Anterior cingulate cortex (tissue), 58 donors: ENCODE measurements around the gene C15orf39.
"Not testable (repeated sequence)": the region's sequence is repeated elsewhere in the genome, so short reads cannot be mapped to it uniquely, and the experiment has no call there.

Experiments
- DNase-seq, 58 donors: peaks; one replicate each; lab custom pipeline; 2025; lab: John Stamatoyannopoulos, UW

Gene C15orf39

DNA sequence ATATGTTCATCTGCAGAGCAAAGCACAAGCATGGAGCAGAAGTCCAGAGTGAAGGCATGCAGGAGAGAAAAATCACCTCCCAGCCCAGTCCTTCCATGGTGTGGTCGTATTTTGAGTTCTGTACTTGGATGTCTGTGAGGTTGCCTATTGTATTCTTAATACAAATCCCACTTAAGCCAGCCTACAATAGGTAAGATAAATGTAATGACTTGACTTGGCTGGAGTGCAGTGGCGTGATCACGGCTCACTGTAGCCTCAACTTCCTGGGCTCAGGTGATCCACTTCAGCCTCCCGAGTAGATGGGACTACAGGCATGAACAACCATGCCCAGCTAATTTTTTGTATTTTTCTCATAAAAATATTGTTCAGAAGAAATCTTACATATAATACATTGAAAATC is 49.7 kb downstream of the C15orf39 start:
- not testable (repeated sequence) for DNase-seq

DNA sequence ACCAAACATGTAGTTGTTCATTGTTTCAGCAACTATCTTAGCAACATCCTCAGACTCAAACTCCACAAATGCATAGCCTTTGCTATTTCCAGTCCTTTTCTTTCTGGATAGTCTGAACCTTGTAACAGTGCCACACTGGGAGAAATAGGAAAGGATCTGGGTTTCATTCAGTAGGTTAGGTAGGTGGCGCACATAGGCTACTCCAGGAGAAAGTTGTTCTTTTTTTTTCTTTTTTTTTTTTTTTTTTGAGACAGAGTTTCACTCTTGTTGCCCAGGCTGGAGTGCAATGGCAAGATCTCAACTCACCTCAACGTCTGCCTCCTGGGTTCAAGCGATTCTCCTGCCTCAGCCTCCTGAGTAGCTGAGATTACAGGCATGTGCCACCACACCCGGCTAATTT is 50.6 kb downstream of the C15orf39 start:
- not testable (repeated sequence) for DNase-seq

DNA sequence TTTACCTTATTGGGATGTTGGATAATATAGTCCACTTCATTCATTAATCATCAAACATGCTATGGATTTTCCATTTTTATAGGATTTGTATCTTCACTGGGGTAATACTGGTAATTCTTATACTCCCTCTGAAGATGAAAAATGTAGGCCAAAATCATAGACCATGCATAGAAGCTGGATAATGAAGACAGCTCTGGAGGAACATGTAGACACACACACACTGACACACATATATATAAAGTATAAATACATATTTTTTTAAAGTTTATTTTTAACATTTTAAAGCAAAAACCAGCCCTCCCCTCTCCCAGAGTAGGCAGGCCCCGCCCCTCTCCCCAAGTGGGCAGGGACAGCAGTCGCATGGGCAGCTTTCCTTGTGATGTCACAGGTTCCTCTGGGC is 56.4 kb downstream of the C15orf39 start, which contains the start of gene GOLGA6C:
Gene GOLGA6C, plus strand, starts transcription at position 301 of the 400 bp plus-strand sequence. CDS start 265 bp downstream, outside the sequence.
- DNase-seq: not testable (repeated sequence)

DNA sequence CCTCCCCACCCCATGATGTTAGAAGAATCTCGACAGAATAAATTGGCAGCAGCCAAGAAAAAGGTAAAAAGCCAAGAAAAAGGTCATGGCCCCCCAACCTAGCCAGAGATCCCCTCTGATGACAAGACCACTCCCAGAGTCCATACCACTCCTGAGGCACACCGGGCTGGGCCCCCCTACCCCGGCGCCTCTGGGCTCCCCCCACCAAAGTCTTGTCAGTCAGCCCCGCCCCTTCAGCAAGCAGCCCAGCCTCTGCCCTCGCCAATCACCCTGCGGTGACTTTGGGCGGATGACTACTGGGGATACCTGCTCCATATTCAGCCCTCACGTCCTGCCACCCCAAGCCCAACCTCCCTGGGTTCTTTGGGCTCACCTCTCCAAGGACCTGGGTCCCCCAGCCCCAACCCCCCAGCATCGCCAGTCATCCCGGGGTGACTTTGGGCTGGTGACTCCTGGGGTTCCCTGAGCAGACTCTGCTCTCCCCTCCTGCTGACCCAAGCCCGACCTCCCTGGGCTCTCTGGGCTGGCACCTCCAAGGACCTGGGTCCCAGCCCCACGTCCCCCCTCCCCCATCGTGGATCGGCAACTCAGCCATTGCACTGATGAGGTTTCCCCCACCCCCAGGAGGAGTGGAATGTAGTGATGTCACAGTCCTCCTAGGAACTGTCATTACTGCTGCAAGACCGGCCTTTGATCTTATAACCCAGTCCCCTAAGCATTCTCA is 57.1 kb downstream of the C15orf39 start:
- not testable (repeated sequence) for DNase-seq

DNA sequence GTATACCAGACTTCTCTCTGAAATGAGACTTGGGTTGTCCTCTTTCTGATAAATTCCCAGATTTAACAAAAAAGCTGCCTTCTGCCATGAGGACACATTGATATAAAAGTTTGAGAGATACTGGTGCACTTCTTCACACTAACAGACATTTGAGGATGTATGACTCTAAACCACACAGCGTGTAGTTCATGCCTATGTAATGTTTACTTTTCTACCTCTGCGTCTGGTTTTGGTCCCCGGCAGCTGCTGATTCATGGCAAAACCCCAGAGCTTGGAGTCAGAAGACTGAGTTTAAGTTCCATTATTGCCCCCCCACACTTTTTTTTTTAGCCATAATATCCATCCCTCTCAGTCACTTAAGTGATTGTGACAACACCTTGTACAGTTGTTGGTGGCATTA is 58.2 kb downstream of the C15orf39 start:
- not testable (repeated sequence) for DNase-seq
